HEK293 (cell line): ENCODE data around the gene SPON2.

Source experiments
- CTCF ChIA-PET: fragments of 350-600 bp; formaldehyde crosslinking; extraction: SDS; loops from one replicate; lab custom pipeline; 2021; ENCODE audit warnings: antibody characterized with exemption; lab: Yijun Ruan, JAX
- POLR2A ChIA-PET: fragments of 300-600 bp; formaldehyde crosslinking; extraction: SDS; loops from one replicate; lab custom pipeline; 2020; ENCODE audit warnings: antibody characterized with exemption, inconsistent platforms; lab: Yijun Ruan, JAX
- H3K27ac ChIP-seq: fragments of 200-500 bp; sonication (Bioruptor generic); 2 replicates; pipeline ENCODE4 v1.5.1; 2014; ENCODE audit warnings: low read depth, low read length, control low read depth, inconsistent platforms; ENCODE audit errors: extremely low read depth
- H3K36me3 ChIP-seq, 2 experiments: fragments of 200-500 bp in 1 of 2; sonication (Bioruptor generic) in 1 of 2; 1 replicate in 1 of 2; 2 replicates in 1 of 2; pipeline ENCODE4 v1.5.1; 2014 to 2017; ENCODE audit warnings: inconsistent platforms in 2 of 2, low read length in 2 of 2; ENCODE audit not compliant: control insufficient read depth in 2 of 2, insufficient read depth in 1 of 2
- H3K4me1 ChIP-seq: fragments of 200-500 bp; sonication (Bioruptor generic); 2 replicates; pipeline ENCODE4 v1.5.1; 2014; ENCODE audit warnings: mild to moderate bottlenecking, low read length, inconsistent platforms; ENCODE audit not compliant: control insufficient read depth, insufficient read depth
- H3K4me3 ChIP-seq: 2 replicates; pipeline ENCODE4 v1.5.1; 2011; ENCODE audit warnings: low read depth, mild to moderate bottlenecking, control low read depth, low read length, moderate library complexity
- H3K9me3 ChIP-seq: fragments of 200-500 bp; sonication (Bioruptor generic); 2 replicates; pipeline ENCODE4 v1.5.1; 2014; ENCODE audit warnings: low read depth, low read length, inconsistent platforms; ENCODE audit not compliant: control insufficient read depth, insufficient read depth
- BCL11B ChIP-seq: fragments of 450-650 bp; formaldehyde crosslinking; IDR thresholded peaks from 2 replicates; pipeline ENCODE4 v1.5.1; 2016; ENCODE audit warnings: low read depth, missing biosample characterization, missing genetic modification characterization
- ELK4 ChIP-seq: IDR thresholded peaks from 2 replicates; pipeline ENCODE4 v1.6.1; 2011; ENCODE audit warnings: mild to moderate bottlenecking, low read depth, low read length, borderline replicate concordance
- MYNN ChIP-seq: fragments of 450-650 bp; formaldehyde crosslinking; IDR thresholded peaks from 2 replicates; pipeline ENCODE4 v1.5.1; 2016; ENCODE audit warnings: missing biosample characterization, missing genetic modification characterization, borderline replicate concordance
- PRDM1 ChIP-seq: fragments of 450-650 bp; formaldehyde crosslinking; IDR thresholded peaks from 2 replicates; pipeline ENCODE4; 2016; ENCODE audit warnings: missing biosample characterization, missing genetic modification characterization
- SALL2 ChIP-seq: fragments of 450-650 bp; formaldehyde crosslinking; IDR thresholded peaks from 2 replicates; pipeline ENCODE4 v1.5.0; 2017; ENCODE audit warnings: missing biosample characterization, mild to moderate bottlenecking, missing genetic modification characterization, borderline replicate concordance
- TCF7L2 ChIP-seq: IDR thresholded peaks from 2 replicates; pipeline ENCODE4 v1.6.1; 2011; ENCODE audit warnings: low read depth, mild to moderate bottlenecking, inconsistent platforms, low read length, moderate library complexity, borderline replicate concordance
- YY2 ChIP-seq: fragments of 450-650 bp; formaldehyde crosslinking; IDR thresholded peaks from 2 replicates; pipeline ENCODE4 v1.5.1; 2016; ENCODE audit warnings: missing biosample characterization, missing genetic modification characterization
- ZFHX2 ChIP-seq: fragments of 450-650 bp; formaldehyde crosslinking; conservative IDR thresholded peaks from 2 replicates; pipeline ENCODE4 v1.5.1; 2016; ENCODE audit warnings: missing biosample characterization, missing genetic modification characterization
- ZFP41 ChIP-seq: fragments of 450-650 bp; formaldehyde crosslinking; IDR thresholded peaks from 2 replicates; pipeline ENCODE4 v1.5.1; 2016; ENCODE audit warnings: missing biosample characterization, missing genetic modification characterization, borderline replicate concordance
- ZNF148 ChIP-seq: fragments of 450-650 bp; formaldehyde crosslinking; IDR thresholded peaks from 2 replicates; pipeline ENCODE4 v1.5.0; 2017; ENCODE audit warnings: missing biosample characterization, missing genetic modification characterization, borderline replicate concordance
- ZNF184 ChIP-seq: fragments of 450-650 bp; IDR thresholded peaks from 2 replicates; pipeline ENCODE4 v1.5.1; 2018; ENCODE audit warnings: missing biosample characterization, mild to moderate bottlenecking, missing genetic modification characterization
- ZNF2 ChIP-seq: fragments of 450-650 bp; formaldehyde crosslinking; IDR thresholded peaks from 2 replicates; pipeline ENCODE4 v1.5.1; 2016; ENCODE audit warnings: missing biosample characterization, missing genetic modification characterization
- ZNF223 ChIP-seq: fragments of 450-650 bp; formaldehyde crosslinking; IDR thresholded peaks from 2 replicates; pipeline ENCODE4 v1.5.1; 2016; ENCODE audit warnings: missing biosample characterization, missing genetic modification characterization
- ZNF23 ChIP-seq: fragments of 450-650 bp; formaldehyde crosslinking; IDR thresholded peaks from 2 replicates; pipeline ENCODE4 v1.5.1; 2016; ENCODE audit warnings: missing biosample characterization, missing genetic modification characterization, borderline replicate concordance
- ZNF37A ChIP-seq: fragments of 450-650 bp; IDR thresholded peaks from 2 replicates; pipeline ENCODE4 v1.5.1; 2018; ENCODE audit warnings: missing biosample characterization, missing genetic modification characterization
- ZNF391 ChIP-seq: fragments of 450-650 bp; formaldehyde crosslinking; IDR thresholded peaks from 2 replicates; pipeline ENCODE4 v1.5.1; 2016; ENCODE audit warnings: low read depth, missing biosample characterization, missing genetic modification characterization, borderline replicate concordance
- ZNF394 ChIP-seq: fragments of 450-650 bp; formaldehyde crosslinking; IDR thresholded peaks from 2 replicates; pipeline ENCODE4 v1.5.1; 2016; ENCODE audit warnings: missing biosample characterization, missing genetic modification characterization, mild to moderate bottlenecking, moderate library complexity, borderline replicate concordance
- ZNF426 ChIP-seq: fragments of 450-650 bp; formaldehyde crosslinking; IDR thresholded peaks from 2 replicates; pipeline ENCODE4 v1.5.1; 2017; ENCODE audit warnings: missing biosample characterization, missing genetic modification characterization, mild to moderate bottlenecking, inconsistent platforms, moderate library complexity
- ZNF548 ChIP-seq: fragments of 450-650 bp; formaldehyde crosslinking; IDR thresholded peaks from 2 replicates; pipeline ENCODE4 v1.5.1; 2016; ENCODE audit warnings: missing biosample characterization, missing genetic modification characterization
- ZNF555 ChIP-seq: fragments of 450-650 bp; formaldehyde crosslinking; conservative IDR thresholded peaks from 2 replicates; pipeline ENCODE4 v1.5.1; 2017; ENCODE audit warnings: missing biosample characterization, mild to moderate bottlenecking, missing genetic modification characterization, inconsistent platforms
- ZNF560 ChIP-seq: fragments of 450-650 bp; formaldehyde crosslinking; IDR thresholded peaks from 2 replicates; pipeline ENCODE4 v1.5.1; 2017; ENCODE audit warnings: missing biosample characterization, missing genetic modification characterization, borderline replicate concordance
- ZNF670 ChIP-seq: fragments of 450-650 bp; formaldehyde crosslinking; IDR thresholded peaks from 2 replicates; pipeline ENCODE4 v1.5.1; 2016; ENCODE audit warnings: missing biosample characterization, missing genetic modification characterization, low read depth
- ZNF692 ChIP-seq: fragments of 450-650 bp; formaldehyde crosslinking; IDR thresholded peaks from 2 replicates; pipeline ENCODE4 v1.5.1; 2016; ENCODE audit warnings: missing biosample characterization, missing genetic modification characterization
- ZNF843 ChIP-seq: fragments of 450-650 bp; formaldehyde crosslinking; IDR thresholded peaks from 2 replicates; pipeline ENCODE4 v1.5.1; 2016; ENCODE audit warnings: missing biosample characterization, missing genetic modification characterization
- ZSCAN5A ChIP-seq: fragments of 450-650 bp; formaldehyde crosslinking; IDR thresholded peaks from 2 replicates; pipeline ENCODE4 v1.5.1; 2016; ENCODE audit warnings: missing biosample characterization, missing genetic modification characterization
- TF ChIP-seq, protein P1 (sequence below): fragments of 450-650 bp; formaldehyde crosslinking; IDR thresholded peaks from 2 replicates; pipeline ENCODE4 v1.5.1; 2016; ENCODE audit warnings: missing biosample characterization, missing genetic modification characterization
- TF ChIP-seq, protein P2 (sequence below): fragments of 450-650 bp; formaldehyde crosslinking; IDR thresholded peaks from 2 replicates; pipeline ENCODE4 v1.5.1; 2016; ENCODE audit warnings: missing biosample characterization, missing genetic modification characterization

SPON2 gene

GRCh38 chr4:1164444-1164843, 7.9 kb downstream of the SPON2 start:
- Histone ChIP-seq H3K4me3 (no peak overlapping the region), H3K36me3 (no peaks in the 10 kb centered on the region), H3K4me1 (no peaks in the 10 kb centered on the region), H3K27ac (no peak overlapping the region), H3K9me3 (no peaks in the 10 kb centered on the region)
- no peak for TF ChIP-seq ZNF548 (tag by site-specific recombination)
- no peak for TF ChIP-seq PRDM1 (tag by site-specific recombination)
- TF ChIP-seq ZFP41 (tag by site-specific recombination) = no peak
- TF ChIP-seq ZNF391 (tag by site-specific recombination) = no peak
- TF ChIP-seq SALL2 (tag by site-specific recombination) = no peak
- no peak for TF ChIP-seq ZNF184
- no peak for TF ChIP-seq ZFHX2 (tag by site-specific recombination)
- no peak for TF ChIP-seq ZNF394 (tag by site-specific recombination)
- TF ChIP-seq ZNF37A (tag by site-specific recombination) = no peak
- no peak for TF ChIP-seq ZNF555 (tag by site-specific recombination)
- TF ChIP-seq ZNF148 (tag by site-specific recombination) = no peak
- no peak for TF ChIP-seq ZNF670
- TF ChIP-seq TCF7L2 = no peak
- no peak for TF ChIP-seq ZNF843
- TF ChIP-seq ZNF2 (tag by site-specific recombination) = no peak
- CTCF ChIA-PET = no interaction called here
- POLR2A ChIA-PET = no interaction called here

GRCh38 chr4:1164040-1164439, 8.3 kb downstream of the SPON2 start:
- Histone ChIP-seq H3K4me3 (no peak overlapping the region), H3K36me3 (no peaks in the 10 kb centered on the region), H3K4me1 (no peaks in the 10 kb centered on the region), H3K9me3 (no peaks in the 10 kb centered on the region), H3K27ac (no peak overlapping the region)
- ChIA-PET CTCF (interaction anchor here (0.6 to 0.9 kb wide), 3 partner anchors 17 to 125 kb away, joined by 3 to 4 read pairs (median 3); no protein-coding TSS in a partner anchor), POLR2A (no interaction called here)
- no peak for TF ChIP-seq YY2 (tag by site-specific recombination)
- TF ChIP-seq ZNF23 = no peak
- no peak for TF ChIP-seq BCL11B (tag by site-specific recombination)
- TF ChIP-seq, protein P1, sequence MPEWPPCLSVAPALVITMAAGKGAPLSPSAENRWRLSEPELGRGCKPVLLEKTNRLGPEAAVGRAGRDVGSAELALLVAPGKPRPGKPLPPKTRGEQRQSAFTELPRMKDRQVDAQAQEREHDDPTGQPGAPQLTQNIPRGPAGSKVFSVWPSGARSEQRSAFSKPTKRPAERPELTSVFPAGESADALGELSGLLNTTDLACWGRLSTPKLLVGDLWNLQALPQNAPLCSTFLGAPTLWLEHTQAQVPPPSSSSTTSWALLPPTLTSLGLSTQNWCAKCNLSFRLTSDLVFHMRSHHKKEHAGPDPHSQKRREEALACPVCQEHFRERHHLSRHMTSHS (tag by site-specific recombination) = no peak
- no peak for TF ChIP-seq ZNF692 (tag by site-specific recombination)
- no peak for TF ChIP-seq ZNF426 (tag by site-specific recombination)
- TF ChIP-seq, protein P2, sequence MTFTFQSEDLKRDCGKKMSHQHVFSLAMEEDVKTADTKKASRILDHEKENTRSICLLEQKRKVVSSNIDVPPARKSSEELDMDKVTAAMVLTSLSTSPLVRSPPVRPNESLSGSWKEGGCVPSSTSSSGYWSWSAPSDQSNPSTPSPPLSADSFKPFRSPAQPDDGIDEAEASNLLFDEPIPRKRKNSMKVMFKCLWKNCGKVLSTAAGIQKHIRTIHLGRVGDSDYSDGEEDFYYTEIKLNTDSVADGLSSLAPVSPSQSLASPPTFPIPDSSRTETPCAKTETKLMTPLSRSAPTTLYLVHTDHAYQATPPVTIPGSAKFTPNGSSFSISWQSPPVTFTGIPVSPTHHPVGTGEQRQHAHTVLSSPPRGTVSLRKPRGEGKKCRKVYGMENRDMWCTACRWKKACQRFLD (tag by site-specific recombination) = no peak
- no peak for TF ChIP-seq ELK4
- no peak for TF ChIP-seq ZNF223 (tag by site-specific recombination)
- TF ChIP-seq ZNF560 (tag by site-specific recombination) = no peak
- no peak for TF ChIP-seq ZSCAN5A
- no peak for TF ChIP-seq MYNN (tag by site-specific recombination)
